Mesodermal cell (in vitro differentiated cells): Measurements from ENCODE around the gene AKAP7.

Experiments used
- H3K27ac ChIP-seq: 2 replicates; pipeline ENCODE4 v1.7.0; 2013; ENCODE audit warnings: mild to moderate bottlenecking, low read depth, low read length, moderate library complexity; ENCODE audit not compliant: severe bottlenecking
- H3K36me3 ChIP-seq: 2 replicates; pipeline ENCODE4 v1.7.1; 2013; ENCODE audit warnings: mild to moderate bottlenecking, low read length, moderate library complexity; ENCODE audit not compliant: control insufficient read depth, insufficient read depth
- H3K4me1 ChIP-seq: one replicate; pipeline ENCODE4 v1.7.1; 2013; ENCODE audit warnings: mild to moderate bottlenecking, low read length; ENCODE audit not compliant: insufficient read depth, control insufficient read depth, poor library complexity, severe bottlenecking
- H3K4me3 ChIP-seq: 2 replicates; pipeline ENCODE4 v1.7.0; 2013; ENCODE audit warnings: low read length, control low read depth, mild to moderate bottlenecking; ENCODE audit not compliant: insufficient read depth, poor library complexity, severe bottlenecking; ENCODE audit errors: extremely low read depth
- H3K9me3 ChIP-seq: 2 replicates; pipeline ENCODE4 v1.7.1; 2013; ENCODE audit warnings: mild to moderate bottlenecking, low read length, moderate library complexity; ENCODE audit not compliant: control insufficient read depth
- WGBS, 2 experiments: methylation state at CpG; one replicate each; pipeline ENCODE4 v1.1.5; 2013; ENCODE audit warnings: missing lambda C conversion rate in 2 of 2; ENCODE audit not compliant: insufficient coverage in 2 of 2; 5-methylcytosine and 5-hydroxymethylcytosine counted together

The AKAP7 gene

GRCh38 chr6:131163886-131164285 is 28.6 kb downstream of the AKAP7 start:
- WGBS, 2 experiments, result 100% methylated on average over 1 of the region's 1 CpG; no CpG with 5 or more reads in 1 of the 2 experiments
- H3K4me1 ChIP-seq, result no peaks in the 10 kb centered on the region
- H3K4me3 ChIP-seq, result no peak overlapping the region
- H3K9me3 ChIP-seq, result no peaks in the 10 kb centered on the region
- H3K36me3 ChIP-seq, result no peaks in the 10 kb centered on the region
- H3K27ac ChIP-seq, result no peak overlapping the region

DNA sequence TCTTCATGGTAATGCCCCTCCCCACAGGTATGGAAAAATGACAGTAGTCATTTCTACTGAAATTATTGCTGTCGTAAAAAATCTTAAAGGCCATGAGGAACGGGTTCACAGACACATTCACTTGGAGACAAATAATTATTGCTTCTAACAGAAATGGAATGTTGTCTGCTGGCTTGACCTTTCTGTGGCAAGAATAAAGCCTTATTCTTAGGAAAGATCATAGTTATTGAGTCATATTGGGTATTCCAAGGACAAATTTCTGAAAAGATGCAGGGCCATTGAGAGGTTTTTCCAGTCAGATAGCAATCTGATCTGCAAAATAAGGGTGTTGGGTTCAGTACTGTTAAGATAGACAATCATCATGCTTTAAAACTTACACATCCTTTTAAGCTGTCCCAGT is 29.2 kb downstream of the AKAP7 start:
- Histone ChIP-seq H3K27ac (no peak overlapping the region), H3K4me3 (no peak overlapping the region), H3K9me3 (no peaks in the 10 kb centered on the region), H3K4me1 (no peaks in the 10 kb centered on the region), H3K36me3 (no peaks in the 10 kb centered on the region)
- WGBS, 2 experiments, result no CpG with 5 or more reads among the region's 2 CpGs

- Histone ChIP-seq H3K4me1 (no peaks in the 10 kb centered on the region), H3K27ac (no peak overlapping the region), H3K9me3 (no peaks in the 10 kb centered on the region), H3K4me3 (no peak overlapping the region), H3K36me3 (no peaks in the 10 kb centered on the region)
- WGBS, 2 experiments, result no CpG with 5 or more reads among the region's 3 CpGs
Measured at GRCh38 chr6:131167773-131168172, 32.5 kb downstream of the AKAP7 start.

DNA sequence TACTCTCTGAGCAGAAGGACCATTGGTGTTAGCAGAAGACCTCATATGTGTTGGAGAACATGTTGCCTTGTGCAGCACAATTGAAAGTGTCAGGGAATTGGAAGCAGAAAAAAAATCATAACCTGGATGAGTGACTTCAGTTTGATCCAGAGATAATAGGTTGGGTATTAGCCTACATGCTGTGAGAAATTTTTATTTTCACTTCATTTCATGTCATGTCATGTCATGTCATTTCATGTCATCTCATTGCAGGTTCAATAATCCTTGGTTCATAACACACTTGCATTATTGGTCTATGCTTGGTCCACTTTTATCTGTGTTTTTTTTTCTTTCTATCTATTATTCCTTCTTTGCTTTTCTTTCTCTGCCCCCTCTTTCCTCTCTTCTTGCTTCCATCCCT is 34.3 kb downstream of the AKAP7 start:
- Histone ChIP-seq H3K27ac (no peak overlapping the region), H3K4me3 (no peak overlapping the region), H3K4me1 (peaks cover 3% of the 10 kb centered on the region), H3K36me3 (no peaks in the 10 kb centered on the region), H3K9me3 (no peaks in the 10 kb centered on the region)

GRCh38 chr6:131172222-131172621 is 37.0 kb downstream of the AKAP7 start:
- WGBS, 2 experiments, result 92 to 100% methylated on average over 1 of the region's 1 CpG

GRCh38 chr6:131173680-131174079 is 38.4 kb downstream of the AKAP7 start:
- no CpG with 5 or more reads among the region's 1 CpG for WGBS, 2 experiments
- Histone ChIP-seq H3K4me3 (no peak overlapping the region), H3K36me3 (no peaks in the 10 kb centered on the region), H3K9me3 (no peaks in the 10 kb centered on the region), H3K27ac (no peak overlapping the region), H3K4me1 (peaks cover 3% of the 10 kb centered on the region)

More at GRCh38 chr6:131172222-131172621, 37.0 kb downstream of the AKAP7 start:
- no peaks in the 10 kb centered on the region for H3K9me3 ChIP-seq
- H3K27ac ChIP-seq, result no peak overlapping the region
- H3K4me3 ChIP-seq, result no peak overlapping the region
- H3K4me1 ChIP-seq, result peaks cover 3% of the 10 kb centered on the region
- H3K36me3 ChIP-seq, result no peaks in the 10 kb centered on the region

- H3K4me1 ChIP-seq, result peaks cover 3% of the 10 kb centered on the region
- WGBS, 2 experiments, result 83 to 100% methylated on average over 2 of the region's 2 CpGs
- H3K4me3 ChIP-seq, result no peak overlapping the region
- H3K9me3 ChIP-seq, result no peaks in the 10 kb centered on the region
- no peaks in the 10 kb centered on the region for H3K36me3 ChIP-seq
- H3K27ac ChIP-seq, result no peak overlapping the region
Measured at GRCh38 chr6:131175564-131175963, 40.3 kb downstream of the AKAP7 start.

GRCh38 chr6:131177996-131178395 is 42.7 kb downstream of the AKAP7 start:
- Histone ChIP-seq H3K27ac (no peak overlapping the region), H3K36me3 (no peaks in the 10 kb centered on the region), H3K4me3 (no peak overlapping the region), H3K9me3 (no peaks in the 10 kb centered on the region), H3K4me1 (peaks cover 3% of the 10 kb centered on the region)
- 90 to 96% methylated on average over 3 of the region's 6 CpGs for WGBS, 2 experiments

- H3K27ac ChIP-seq, result no peak overlapping the region
- no peaks in the 10 kb centered on the region for H3K4me1 ChIP-seq
- no peak overlapping the region for H3K4me3 ChIP-seq
- H3K9me3 ChIP-seq, result no peaks in the 10 kb centered on the region
- 34 to 47% methylated on average over 4 to 5 of the region's 5 CpGs for WGBS, 2 experiments
- H3K36me3 ChIP-seq, result no peaks in the 10 kb centered on the region
Measured at GRCh38 chr6:131182991-131183425, 47.7 kb downstream of the AKAP7 start.

GRCh38 chr6:131183427-131184095 is 48.3 kb downstream of the AKAP7 start:
- H3K4me3 ChIP-seq, result no peak overlapping the region
- no peaks in the 10 kb centered on the region for H3K4me1 ChIP-seq
- no peak overlapping the region for H3K27ac ChIP-seq
- no peaks in the 10 kb centered on the region for H3K36me3 ChIP-seq
- no peaks in the 10 kb centered on the region for H3K9me3 ChIP-seq
- WGBS, 2 experiments, result 81 to 82% methylated on average over 3 to 5 of the region's 5 CpGs

DNA sequence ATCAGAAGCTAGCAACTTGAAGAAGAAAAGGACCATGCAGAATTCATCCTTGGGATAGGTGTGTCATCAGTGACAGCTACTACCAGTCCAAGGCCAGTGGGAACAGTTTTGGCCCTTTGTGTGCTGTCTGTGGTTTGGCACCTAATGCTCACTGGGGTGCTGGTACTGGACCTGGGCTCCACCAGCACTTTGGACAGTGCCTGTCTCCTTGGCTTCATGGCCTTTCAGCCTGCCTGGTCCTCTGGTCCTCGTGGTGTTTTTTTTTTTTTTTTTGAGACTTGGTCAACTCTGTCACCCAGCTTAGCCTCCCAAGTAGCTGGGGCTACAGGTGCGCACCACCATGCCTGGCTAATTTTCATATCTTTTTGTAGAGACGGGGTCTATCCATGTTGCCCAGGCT is 56.3 kb downstream of the AKAP7 start:
- H3K27ac ChIP-seq, result no peak overlapping the region
- 93% methylated on average over 2 of the region's 3 CpGs; no CpG with 5 or more reads in 1 of the 2 experiments for WGBS, 2 experiments
- no peaks in the 10 kb centered on the region for H3K4me1 ChIP-seq
- no peaks in the 10 kb centered on the region for H3K36me3 ChIP-seq
- no peak overlapping the region for H3K4me3 ChIP-seq
- no peaks in the 10 kb centered on the region for H3K9me3 ChIP-seq
